CD4-positive, alpha-beta T cell treated with Interleukin-10 for 1 hour (primary cell): ENCODE data around the gene TRABD2A.
"Not testable (repeated sequence)": the region's sequence is repeated elsewhere in the genome, so short reads cannot be mapped to it uniquely, and the experiment has no call there.

Source experiments
- DNase-seq: peaks from one replicate; pipeline ENCODE4 v3.0.0-alpha.2; 2020

Gene TRABD2A

DNA sequence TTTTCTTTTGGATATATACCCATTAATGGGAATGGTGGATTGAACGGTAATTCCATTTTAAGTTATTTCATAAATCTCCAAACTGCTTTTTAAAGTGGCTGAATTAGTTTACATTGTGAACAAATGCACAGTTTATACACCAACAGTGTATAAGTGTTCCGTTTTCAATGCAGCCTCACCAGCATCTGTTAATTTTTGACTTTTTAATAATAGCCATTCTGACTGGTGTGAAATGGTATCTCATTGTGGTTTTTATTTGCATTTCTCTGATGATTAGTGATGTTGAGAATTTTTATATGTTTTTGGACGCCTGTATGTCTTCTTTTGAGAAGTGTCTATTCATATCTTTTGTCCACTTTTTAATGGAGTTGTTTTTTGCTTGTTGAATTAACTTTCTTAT, 107.3 kb downstream of the TRABD2A start:
- not testable (repeated sequence) for DNase-seq
